Large intestine (tissue), 3 donors: Measurements from ENCODE around the gene MLYCD. TPM values are rescaled to one million over a fixed set of nuclear protein-coding genes. Genes with fewer than 3 reads are reported as not detected.

Experiments used
- DNase-seq, 2 donors: peaks; one replicate each; pipeline versions ENCODE4 v3.0.0 to v3.0.0-alpha.2; 2013
- H3K27ac ChIP-seq: one replicate; pipeline ENCODE4 v1.5.1; 2013; ENCODE audit warnings: low read length
- H3K27me3 ChIP-seq: 2 replicates; pipeline ENCODE4 v1.6.1; 2013; ENCODE audit warnings: low read length; ENCODE audit not compliant: control insufficient read depth, insufficient read depth
- H3K36me3 ChIP-seq: 2 replicates; pipeline ENCODE4 v1.6.1; 2013; ENCODE audit warnings: low read length; ENCODE audit not compliant: control insufficient read depth, insufficient read depth
- H3K4me1 ChIP-seq: one replicate; pipeline ENCODE4 v1.6.1; 2013; ENCODE audit warnings: low read length; ENCODE audit not compliant: control insufficient read depth, insufficient read depth
- H3K4me3 ChIP-seq: one replicate; pipeline ENCODE4 v1.5.1; 2013; ENCODE audit warnings: low read length
- H3K9me3 ChIP-seq: one replicate; pipeline ENCODE4 v1.6.1; 2013; ENCODE audit warnings: mild to moderate bottlenecking, low read depth, low read length, moderate library complexity; ENCODE audit not compliant: control insufficient read depth
- WGBS: methylation state at CpG from one replicate; pipeline ENCODE4 v1.1.5; 2013; ENCODE audit warnings: low lambda C conversion rate; ENCODE audit not compliant: insufficient coverage; 5-methylcytosine and 5-hydroxymethylcytosine counted together
- polyA plus RNA-seq: library from polyadenylated mRNA; unstranded; fragments of 120-200 nt; gene quantifications from one replicate; pipeline ENCODE4 v1.2.1, GENCODE V29; 2013

Gene MLYCD
- polyA plus RNA-seq, 1 donor: 5.4 TPM

- H3K36me3 ChIP-seq: peaks cover 28% of the 10 kb centered on the region
- no peak overlapping the region for H3K27ac ChIP-seq
- no peaks in the 10 kb centered on the region for H3K27me3 ChIP-seq
- peaks cover 7% of the 10 kb centered on the region for H3K4me1 ChIP-seq
- H3K4me3 ChIP-seq: no peak overlapping the region
- 40% methylated on average over 1 of the region's 31 CpGs for WGBS
- H3K9me3 ChIP-seq: no peaks in the 10 kb centered on the region
- DNase-seq: no peak
These were observed 24.9 kb downstream of the MLYCD start for GRCh38 chr16:83923581-83924365.

- H3K27me3 ChIP-seq: no peaks in the 10 kb centered on the region
- no peak for DNase-seq
- no peak overlapping the region for H3K27ac ChIP-seq
- H3K36me3 ChIP-seq: peaks cover 20% of the 10 kb centered on the region
- peaks cover 7% of the 10 kb centered on the region for H3K4me1 ChIP-seq
- no peak overlapping the region for H3K4me3 ChIP-seq
- no CpG with 5 or more reads among the region's 13 CpGs for WGBS
- H3K9me3 ChIP-seq: no peaks in the 10 kb centered on the region
These were observed 25.8 kb downstream of the MLYCD start for GRCh38 chr16:83924686-83925085.

GRCh38 chr16:83925095-83925905 lies 26.4 kb downstream of the MLYCD start:
- no peak overlapping the region for H3K27ac ChIP-seq
- H3K4me1 ChIP-seq: peaks cover 7% of the 10 kb centered on the region
- peaks cover 14% of the 10 kb centered on the region for H3K36me3 ChIP-seq
- no peak for DNase-seq
- no peak overlapping the region for H3K4me3 ChIP-seq
- no peaks in the 10 kb centered on the region for H3K9me3 ChIP-seq
- WGBS: 73% methylated on average over 2 of the region's 12 CpGs
- no peaks in the 10 kb centered on the region for H3K27me3 ChIP-seq

GRCh38 chr16:83925957-83926725 lies 27.2 kb downstream of the MLYCD start:
- no peak overlapping the region for H3K4me3 ChIP-seq
- H3K4me1 ChIP-seq: peaks cover 7% of the 10 kb centered on the region

GRCh38 chr16:83926726-83927397 lies 27.9 kb downstream of the MLYCD start:
- Histone ChIP-seq H3K27me3 (no peaks in the 10 kb centered on the region), H3K4me3 (peak overlapping the region; percentile 2), H3K27ac (no peak overlapping the region), H3K36me3 (peaks cover 11% of the 10 kb centered on the region), H3K4me1 (peaks cover 7% of the 10 kb centered on the region), H3K9me3 (no peaks in the 10 kb centered on the region)
- 89% methylated on average over 3 of the region's 35 CpGs for WGBS
- peak; percentile 61 to 62 for DNase-seq

More at GRCh38 chr16:83925957-83926725, 27.2 kb downstream of the MLYCD start:
- WGBS: no CpG with 5 or more reads among the region's 27 CpGs
- no peak for DNase-seq
- H3K27me3 ChIP-seq: no peaks in the 10 kb centered on the region
- no peaks in the 10 kb centered on the region for H3K9me3 ChIP-seq
- peaks cover 11% of the 10 kb centered on the region for H3K36me3 ChIP-seq
- H3K27ac ChIP-seq: no peak overlapping the region

GRCh38 chr16:83928341-83929055 lies 29.6 kb downstream of the MLYCD start:
- WGBS: 100% methylated on average over 1 of the region's 16 CpGs
- Histone ChIP-seq H3K4me1 (peaks cover 7% of the 10 kb centered on the region), H3K9me3 (no peaks in the 10 kb centered on the region), H3K4me3 (no peak overlapping the region), H3K27me3 (no peaks in the 10 kb centered on the region), H3K36me3 (peaks cover 6% of the 10 kb centered on the region), H3K27ac (no peak overlapping the region)
- DNase-seq: no peak

GRCh38 chr16:83929811-83930555 lies 31.1 kb downstream of the MLYCD start:
- no CpG with 5 or more reads among the region's 17 CpGs for WGBS
- no peaks in the 10 kb centered on the region for H3K36me3 ChIP-seq
- H3K4me1 ChIP-seq: peaks cover 7% of the 10 kb centered on the region
- no peak overlapping the region for H3K27ac ChIP-seq
- H3K9me3 ChIP-seq: no peaks in the 10 kb centered on the region
- no peak overlapping the region for H3K4me3 ChIP-seq
- no peaks in the 10 kb centered on the region for H3K27me3 ChIP-seq
- DNase-seq: no peak

- DNase-seq: no peak
- no peak overlapping the region for H3K27ac ChIP-seq
- peaks cover 7% of the 10 kb centered on the region for H3K4me1 ChIP-seq
- H3K9me3 ChIP-seq: no peaks in the 10 kb centered on the region
- no peak overlapping the region for H3K4me3 ChIP-seq
- no peaks in the 10 kb centered on the region for H3K36me3 ChIP-seq
- WGBS: no CpG with 5 or more reads among the region's 22 CpGs
- H3K27me3 ChIP-seq: no peaks in the 10 kb centered on the region
These were observed 32.0 kb downstream of the MLYCD start for GRCh38 chr16:83930730-83931500.
